SK-N-SH (cell line): ENCODE data around the gene ADAP1. TPM values are rescaled to one million over a fixed set of nuclear protein-coding genes. Genes with fewer than 3 reads are reported as not detected.
A peak's percentile ranks its signal among the peaks of the same experiment; 100 is the strongest.
"Not testable (repeated sequence)": the region's sequence is repeated elsewhere in the genome, so short reads cannot be mapped to it uniquely, and the experiment has no call there.

ENCODE experiments used
- CTCF ChIA-PET: fragments of 300-600, 350-600 bp; formaldehyde crosslinking; extraction: SDS; loops from one replicate; lab custom pipeline; 2021; lab: Yijun Ruan, JAX
- POLR2A ChIA-PET: fragments of 350-600 bp; sonication (Branson Sonifier 250); formaldehyde crosslinking; extraction: SDS; loops from one replicate; lab custom pipeline; 2020; ENCODE audit warnings: antibody characterized with exemption, inconsistent platforms; lab: Yijun Ruan, JAX
- DNase-seq: peaks from one replicate; pipeline ENCODE4 v3.0.0; 2012
- H2AFZ ChIP-seq: fragments of 200-600 bp; sonication (generic); 2 replicates; pipeline ENCODE4 v1.8.1; 2016; ENCODE audit warnings: antibody characterized with exemption, mild to moderate bottlenecking, low read depth
- H3F3A ChIP-seq: fragments of 200-600 bp; sonication (generic); replicated peaks from 2 replicates; pipeline ENCODE3; 2016; ENCODE audit warnings: antibody characterized with exemption, mild to moderate bottlenecking; ENCODE audit not compliant: insufficient read depth
- H3K27ac ChIP-seq, 2 experiments: fragments of 200-500 bp in 1 of 2; fragments of 200-600 bp in 1 of 2; sonication (Bioruptor generic) in 1 of 2; sonication (generic), shearing (Covaris generic) in 1 of 2; 2 replicates each; pipeline versions ENCODE4 v1.5.1 to v1.6.1; 2014 to 2016; ENCODE audit warnings: low read depth in 2 of 2, inconsistent platforms in 1 of 2, low read length in 1 of 2, mild to moderate bottlenecking in 1 of 2, mixed read lengths in 1 of 2
- H3K27me3 ChIP-seq: fragments of 200-600 bp; sonication (generic), shearing (Covaris generic); 2 replicates; pipeline ENCODE4 v1.6.1; 2016; ENCODE audit warnings: mixed run types; ENCODE audit not compliant: insufficient read depth
- H3K36me3 ChIP-seq, 2 experiments: fragments of 200-500 bp in 1 of 2; fragments of 200-600 bp in 1 of 2; sonication (Bioruptor generic) in 1 of 2; sonication (generic) in 1 of 2; replicated peaks in 1 of 2; 2 replicates each; pipeline versions ENCODE3 to v1.5.1; 2014 to 2016; ENCODE audit warnings: low read length in 1 of 2, mild to moderate bottlenecking in 1 of 2; ENCODE audit not compliant: insufficient read depth in 2 of 2, control insufficient read depth in 1 of 2
- H3K4me1 ChIP-seq, 2 experiments: fragments of 200-500 bp in 1 of 2; fragments of 200-600 bp in 1 of 2; sonication (Bioruptor generic) in 1 of 2; sonication (generic), shearing (Covaris generic) in 1 of 2; 2 replicates each; pipeline versions ENCODE4 v1.5.1 to v1.6.1; 2014 to 2016; ENCODE audit warnings: low read depth in 1 of 2, low read length in 1 of 2, mixed run types in 1 of 2; ENCODE audit not compliant: insufficient read depth in 2 of 2, control insufficient read depth in 1 of 2
- H3K4me2 ChIP-seq: fragments of 200-600 bp; sonication (generic), shearing (Covaris generic); 2 replicates; pipeline ENCODE4 v1.6.1; 2017; ENCODE audit warnings: mixed run types
- H3K4me3 ChIP-seq, 2 experiments: fragments of 200-500 bp in 1 of 2; fragments of 200-600 bp in 1 of 2; sonication (Bioruptor generic) in 1 of 2; sonication (generic), shearing (Covaris generic) in 1 of 2; 2 replicates each; pipeline versions ENCODE4 v1.5.1 to v1.8.1; 2014 to 2016; ENCODE audit warnings: low read depth in 2 of 2, inconsistent platforms in 1 of 2, low read length in 1 of 2, mild to moderate bottlenecking in 1 of 2, mixed read lengths in 1 of 2, moderate library complexity in 1 of 2
- H3K79me2 ChIP-seq: fragments of 200-600 bp; sonication (generic); 2 replicates; pipeline ENCODE4 v1.8.1; 2017; ENCODE audit warnings: mild to moderate bottlenecking; ENCODE audit not compliant: insufficient read depth
- H3K9ac ChIP-seq: fragments of 200-600 bp; sonication (generic); 2 replicates; pipeline ENCODE4 v1.6.1; 2017; ENCODE audit warnings: mixed run types
- H3K9me2 ChIP-seq: fragments of 200-600 bp; sonication (generic); 2 replicates; pipeline ENCODE4 v1.6.1; 2017; ENCODE audit warnings: mixed run types
- H3K9me3 ChIP-seq: fragments of 200-600 bp; sonication (generic); 2 replicates; pipeline ENCODE4 v1.6.1; 2017; ENCODE audit warnings: mixed run types, mild to moderate bottlenecking, moderate library complexity
- H4K20me1 ChIP-seq: fragments of 200-600 bp; sonication (generic); 2 replicates; pipeline ENCODE4 v1.6.1; 2017; ENCODE audit warnings: mild to moderate bottlenecking, mixed run types; ENCODE audit not compliant: insufficient read depth
- EP300 ChIP-seq, 2 experiments: IDR thresholded peaks; 2 replicates each; pipeline versions ENCODE4 v1.4.0 to v1.6.1; 2012; ENCODE audit warnings: borderline replicate concordance in 1 of 2, low read depth in 1 of 2, low read length in 1 of 2
- EZH2phosphoT487 ChIP-seq: fragments of 200-600 bp; sonication (generic); IDR thresholded peaks from 2 replicates; pipeline ENCODE4 v1.6.1; 2017; ENCODE audit warnings: low read depth, mixed run types, mild to moderate bottlenecking, antibody characterized with exemption, moderate library complexity, borderline replicate concordance
- FOSL2 ChIP-seq: IDR thresholded peaks from 2 replicates; pipeline ENCODE4 v1.4.0; 2012; ENCODE audit warnings: low read depth, mild to moderate bottlenecking, moderate library complexity, borderline replicate concordance
- FOXJ3 ChIP-seq: sonication (generic); formaldehyde crosslinking; IDR thresholded peaks from 2 replicates; pipeline ENCODE4 v1.5.1; 2020; ENCODE audit warnings: mild to moderate bottlenecking, missing genetic modification reagents
- GATA2 ChIP-seq: sonication (generic); formaldehyde crosslinking; IDR thresholded peaks from 2 replicates; pipeline ENCODE4 v1.5.0; 2020; ENCODE audit warnings: mild to moderate bottlenecking, missing genetic modification reagents
- NRF1 ChIP-seq: IDR thresholded peaks from 2 replicates; pipeline ENCODE4 v1.6.1; 2012; ENCODE audit warnings: low read depth, mild to moderate bottlenecking, low read length
- POLR2AphosphoS5 ChIP-seq: IDR thresholded peaks from 2 replicates; pipeline ENCODE4 v1.6.1; 2012; ENCODE audit warnings: low read depth, low read length
- RFX5 ChIP-seq: IDR thresholded peaks from 2 replicates; pipeline ENCODE4 v1.6.1; 2012; ENCODE audit warnings: mild to moderate bottlenecking, improper control_type of control experiment, low read length
- TAF1 ChIP-seq: IDR thresholded peaks from 2 replicates; pipeline ENCODE4 v1.6.1; 2012; ENCODE audit warnings: low read depth, mild to moderate bottlenecking, low read length, moderate library complexity, borderline replicate concordance
- TEAD4 ChIP-seq: IDR thresholded peaks from 2 replicates; pipeline ENCODE4 v1.4.0; 2012; ENCODE audit warnings: mild to moderate bottlenecking, borderline replicate concordance; ENCODE audit not compliant: insufficient read depth
- WGBS: methylation state at CpG from one replicate; pipeline ENCODE4 v1.1.6; 2017; ENCODE audit warnings: low lambda C conversion rate; 5-methylcytosine and 5-hydroxymethylcytosine counted together
- polyA plus RNA-seq, 3 experiments: library from polyadenylated mRNA; depleted of rRNA; stranded (reverse); fragments of >200 nt; gene quantifications; 2 replicates each; pipeline ENCODE4 v1.2.3, GENCODE V29; 2012
- TF ChIP-seq, protein P1 (sequence below): IDR thresholded peaks from 2 replicates; pipeline ENCODE4 v1.4.0; 2012; ENCODE audit warnings: low read depth, borderline replicate concordance
- TF ChIP-seq, protein P2 (sequence below): fragments of 150-350 bp; IDR thresholded peaks from 2 replicates; pipeline ENCODE4 v1.6.1; 2016; ENCODE audit warnings: mild to moderate bottlenecking, low read depth, low read length

The ADAP1 gene
- polyA plus RNA-seq, 1 of the 3 experiments (the other 2 are of a cell fraction), result 3.2 TPM

DNA sequence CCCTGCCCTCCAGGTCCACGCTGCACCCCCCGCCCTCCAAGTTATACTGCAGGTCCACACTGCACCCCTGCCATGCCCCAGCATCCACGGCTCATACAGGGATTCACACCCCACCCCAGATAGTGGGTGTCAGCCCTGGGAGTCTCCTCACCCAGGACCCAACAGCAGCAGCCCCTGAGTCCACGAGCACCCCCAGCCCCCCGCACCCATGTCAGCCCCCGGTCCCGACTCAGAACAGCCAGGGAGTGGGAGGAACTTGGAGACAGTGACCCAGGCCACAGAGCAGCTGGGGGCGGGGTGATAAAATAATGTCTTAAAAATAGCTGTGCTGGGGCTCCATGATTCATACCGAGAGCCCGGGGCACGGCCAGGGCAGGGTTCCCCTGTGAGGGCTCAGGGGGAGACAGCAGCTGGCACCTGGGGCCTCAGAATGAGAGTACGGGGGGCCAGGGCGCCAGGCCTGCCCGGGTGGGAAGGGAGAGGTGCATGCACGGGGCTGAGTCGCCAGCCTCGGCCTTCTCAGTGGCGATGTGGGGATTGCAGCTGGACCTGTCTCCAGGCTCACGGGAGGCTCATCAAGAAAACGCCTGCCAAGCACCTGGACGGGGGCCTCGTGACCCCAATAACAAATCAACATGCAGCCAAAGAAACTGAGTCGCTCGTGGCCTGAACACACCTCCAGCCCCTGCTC is 29.8 kb downstream of the ADAP1 start:
- DNase-seq, result no peak
- H3K27me3 ChIP-seq, result no peaks in the 10 kb centered on the region
- H3K79me2 ChIP-seq, result no peaks in the 10 kb centered on the region
- H3K4me3 ChIP-seq, result no peak overlapping the region
- POLR2A ChIA-PET, result no interaction called here
- no peaks in the 10 kb centered on the region for H3K36me3 ChIP-seq
- H4K20me1 ChIP-seq, result no peaks in the 10 kb centered on the region
- no peak overlapping the region for H3K9ac ChIP-seq
- H3K9me2 ChIP-seq, result no peaks in the 10 kb centered on the region
- no peak overlapping the region for H2AFZ ChIP-seq
- H3K27ac ChIP-seq, result no peak overlapping the region
- 68% methylated on average over 24 of the region's 24 CpGs for WGBS
- no peaks in the 10 kb centered on the region for H3K9me3 ChIP-seq
- H3K4me2 ChIP-seq, result peak overlapping the region; percentile 30; the same call in 1 of the 2 replicates
- peaks cover 0 to 5% of the 10 kb centered on the region in 2 experiments; a peak in 1 of 4 replicates for H3K4me1 ChIP-seq
- H3F3A ChIP-seq, result peaks cover 3% of the 10 kb centered on the region
- TF ChIP-seq TAF1, result no peak
- no peak for TF ChIP-seq EP300 (IDR thresholded peaks at IDR 0.05; ENCODE audit: borderline replicate concordance in 1 of 2, low read depth in 1 of 2, low read length in 1 of 2)
- no peak for TF ChIP-seq NRF1
- TF ChIP-seq FOXJ3, result no peak
- TF ChIP-seq POLR2AphosphoS5, result no peak
- TF ChIP-seq, protein P1, sequence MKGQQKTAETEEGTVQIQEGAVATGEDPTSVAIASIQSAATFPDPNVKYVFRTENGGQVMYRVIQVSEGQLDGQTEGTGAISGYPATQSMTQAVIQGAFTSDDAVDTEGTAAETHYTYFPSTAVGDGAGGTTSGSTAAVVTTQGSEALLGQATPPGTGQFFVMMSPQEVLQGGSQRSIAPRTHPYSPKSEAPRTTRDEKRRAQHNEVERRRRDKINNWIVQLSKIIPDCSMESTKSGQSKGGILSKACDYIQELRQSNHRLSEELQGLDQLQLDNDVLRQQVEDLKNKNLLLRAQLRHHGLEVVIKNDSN, result no peak
- TF ChIP-seq EZH2phosphoT487, result no peak
- no peak for TF ChIP-seq FOSL2
- TF ChIP-seq, protein P2, sequence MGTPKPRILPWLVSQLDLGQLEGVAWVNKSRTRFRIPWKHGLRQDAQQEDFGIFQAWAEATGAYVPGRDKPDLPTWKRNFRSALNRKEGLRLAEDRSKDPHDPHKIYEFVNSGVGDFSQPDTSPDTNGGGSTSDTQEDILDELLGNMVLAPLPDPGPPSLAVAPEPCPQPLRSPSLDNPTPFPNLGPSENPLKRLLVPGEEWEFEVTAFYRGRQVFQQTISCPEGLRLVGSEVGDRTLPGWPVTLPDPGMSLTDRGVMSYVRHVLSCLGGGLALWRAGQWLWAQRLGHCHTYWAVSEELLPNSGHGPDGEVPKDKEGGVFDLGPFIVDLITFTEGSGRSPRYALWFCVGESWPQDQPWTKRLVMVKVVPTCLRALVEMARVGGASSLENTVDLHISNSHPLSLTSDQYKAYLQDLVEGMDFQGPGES, result no peak
- no peak for TF ChIP-seq GATA2 (CRISPR knock-in tag)
- no peak for TF ChIP-seq TEAD4
- TF ChIP-seq RFX5, result no peak
- TF ChIP-seq, all 33 proteins: peak for 0
- CTCF ChIA-PET, result interaction anchor here (1.4 kb wide), 1 partner anchor 16 kb away, joined by 6 read pairs; no protein-coding TSS in a partner anchor

DNA sequence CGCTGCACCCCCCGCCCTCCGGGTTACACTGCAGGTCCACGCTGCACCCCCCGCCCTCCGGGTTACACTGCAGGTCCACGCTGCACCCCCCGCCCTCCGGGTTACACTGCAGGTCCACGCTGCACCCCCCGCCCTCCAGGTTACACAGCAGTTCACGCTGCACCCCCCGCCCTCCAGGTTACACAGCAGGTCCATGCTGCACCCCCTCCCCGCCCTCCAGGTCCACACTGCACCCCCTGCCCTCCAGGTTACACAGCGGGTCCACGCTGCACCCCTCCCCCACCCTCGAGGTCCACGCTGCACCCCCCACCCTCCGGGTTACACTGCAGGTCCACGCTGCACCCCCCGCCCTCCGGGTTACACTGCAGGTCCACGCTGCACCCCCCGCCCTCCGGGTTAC is 30.4 kb downstream of the ADAP1 start:
- H2AFZ ChIP-seq, H3K27me3 ChIP-seq, H3K27ac ChIP-seq, H3K9me2 ChIP-seq, H3K9ac ChIP-seq, H3F3A ChIP-seq, H3K79me2 ChIP-seq, H3K4me1 ChIP-seq, POLR2A ChIA-PET, H3K9me3 ChIP-seq, DNase-seq, H4K20me1 ChIP-seq, H3K4me3 ChIP-seq, H3K36me3 ChIP-seq, H3K4me2 ChIP-seq: not testable (repeated sequence)
- WGBS, result 72% methylated on average over 19 of the region's 25 CpGs
- CTCF ChIA-PET, result interaction anchor here (4.0 kb wide), 1 partner anchor 15 kb away, joined by 28 read pairs; no protein-coding TSS in a partner anchor
